Stimulated activated CD4-positive, alpha-beta T cell treated with anti-CD3 and anti-CD28 coated beads, Interleukin-2, amount 100 ng/mL, for 4 hours (primary cell): ENCODE data around the gene ANXA9.

ENCODE experiments used
- DNase-seq: peaks from one replicate; pipeline ENCODE4 v3.0.0-alpha.2; 2020; ENCODE audit warnings: low read depth

ANXA9 gene, protein sequence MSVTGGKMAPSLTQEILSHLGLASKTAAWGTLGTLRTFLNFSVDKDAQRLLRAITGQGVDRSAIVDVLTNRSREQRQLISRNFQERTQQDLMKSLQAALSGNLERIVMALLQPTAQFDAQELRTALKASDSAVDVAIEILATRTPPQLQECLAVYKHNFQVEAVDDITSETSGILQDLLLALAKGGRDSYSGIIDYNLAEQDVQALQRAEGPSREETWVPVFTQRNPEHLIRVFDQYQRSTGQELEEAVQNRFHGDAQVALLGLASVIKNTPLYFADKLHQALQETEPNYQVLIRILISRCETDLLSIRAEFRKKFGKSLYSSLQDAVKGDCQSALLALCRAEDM

DNA sequence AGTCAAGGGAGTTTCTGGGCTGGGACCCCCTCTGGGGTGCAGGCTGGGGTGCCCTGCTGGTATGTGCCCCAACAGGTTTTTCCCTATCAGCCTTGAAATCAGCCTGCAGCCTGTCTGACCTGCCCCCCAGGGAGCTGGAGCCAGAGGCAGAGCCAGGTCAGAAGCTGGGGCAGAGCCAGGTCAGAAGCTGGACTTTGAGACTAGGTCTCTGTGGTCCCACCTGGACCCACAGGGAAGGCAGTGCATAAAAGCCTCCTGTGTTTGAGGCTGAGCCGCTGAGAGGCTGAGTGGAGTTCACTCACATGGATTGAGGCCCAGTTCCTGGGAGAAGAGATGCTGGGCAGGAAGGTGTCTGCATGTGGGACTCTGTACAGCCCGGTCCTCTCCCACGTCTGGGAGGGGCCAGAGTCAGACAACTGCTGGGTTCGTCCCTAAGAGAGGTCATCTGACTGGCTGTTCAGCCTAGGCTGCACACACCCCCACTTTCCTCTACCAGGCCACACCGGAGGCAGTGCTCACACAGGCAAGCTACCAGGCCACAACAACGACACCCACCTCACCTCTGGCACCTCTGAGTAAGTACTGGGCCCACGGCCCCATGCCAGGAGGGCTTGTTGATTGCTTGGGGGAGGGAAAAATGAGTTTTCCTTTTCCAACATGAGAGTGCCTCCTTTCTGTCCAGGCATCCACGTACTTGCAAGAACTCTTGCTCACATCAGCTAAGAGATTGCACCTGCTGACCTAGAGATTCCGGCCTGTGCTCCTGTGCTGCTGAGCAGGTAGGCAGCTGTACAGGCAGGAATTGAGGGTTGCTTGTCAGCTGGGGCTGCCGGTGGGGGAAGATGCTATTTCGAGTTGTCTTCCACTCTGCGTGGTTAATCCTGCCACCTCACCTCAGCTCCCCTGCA, at the start of gene ANXA9:
Gene ANXA9, plus strand, starts transcription at position 488 of the 908 bp plus-strand sequence. CDS start 814 bp downstream, outside the sequence.
- DNase-seq = no peak

DNA sequence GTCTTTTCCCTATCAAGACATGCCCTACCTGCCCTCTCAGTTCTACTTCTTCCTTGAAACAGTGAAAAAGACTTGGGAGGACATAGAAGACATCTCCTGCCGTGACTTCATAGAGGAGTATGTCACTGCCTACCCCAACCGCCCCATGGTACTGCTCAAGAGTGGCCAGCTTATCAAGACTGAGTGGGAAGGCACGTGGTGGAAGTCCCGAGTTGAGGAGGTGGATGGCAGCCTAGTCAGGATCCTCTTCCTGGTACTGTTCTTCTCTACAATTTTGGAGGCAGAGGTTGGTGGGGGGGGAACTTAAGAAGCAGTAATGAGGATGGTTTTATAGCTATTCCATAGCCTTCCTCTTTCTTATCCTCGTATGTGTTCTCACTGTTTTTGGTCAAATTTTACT, 37.2 kb upstream of the ANXA9 start:
- DNase-seq = no peak

DNA sequence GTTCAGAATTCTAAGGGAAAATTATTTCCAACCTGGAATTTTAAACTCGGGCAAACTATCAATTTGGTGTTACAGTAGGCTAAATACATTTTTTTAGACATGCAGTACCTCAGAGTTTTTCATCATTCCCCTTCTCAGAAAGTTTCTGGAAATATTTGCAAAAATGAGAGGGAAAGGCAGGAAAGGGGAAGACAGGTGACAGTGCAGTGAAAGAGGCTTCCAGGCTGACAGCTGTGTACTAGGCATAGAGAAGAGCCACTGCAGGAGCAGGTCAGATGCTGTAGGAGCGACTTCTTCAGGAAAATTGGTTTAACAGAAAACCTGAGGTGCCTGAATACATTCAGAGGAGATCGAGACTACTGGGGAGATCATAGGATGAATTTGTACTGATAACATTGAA, 27.4 kb upstream of the ANXA9 start:
- no peak for DNase-seq

DNA sequence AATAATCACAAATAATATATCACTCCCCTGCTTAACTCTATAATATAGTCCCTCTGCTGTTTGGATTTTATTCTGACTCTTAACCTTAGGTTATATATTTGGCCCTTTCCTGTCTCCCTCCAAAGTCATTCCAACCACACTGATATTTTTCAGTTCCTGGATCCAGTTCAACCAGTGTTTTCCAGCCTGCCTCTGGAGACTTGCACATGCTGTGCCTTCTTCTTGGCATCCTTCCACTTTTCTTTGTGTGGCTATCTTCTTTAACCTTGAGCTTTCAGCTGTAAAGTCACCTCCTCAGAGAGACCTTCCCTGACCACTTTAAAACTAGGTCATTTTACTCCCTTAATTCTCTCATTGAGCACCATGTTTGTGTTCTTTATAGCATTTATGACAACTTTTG, 26.8 kb upstream of the ANXA9 start:
- no peak for DNase-seq

DNA sequence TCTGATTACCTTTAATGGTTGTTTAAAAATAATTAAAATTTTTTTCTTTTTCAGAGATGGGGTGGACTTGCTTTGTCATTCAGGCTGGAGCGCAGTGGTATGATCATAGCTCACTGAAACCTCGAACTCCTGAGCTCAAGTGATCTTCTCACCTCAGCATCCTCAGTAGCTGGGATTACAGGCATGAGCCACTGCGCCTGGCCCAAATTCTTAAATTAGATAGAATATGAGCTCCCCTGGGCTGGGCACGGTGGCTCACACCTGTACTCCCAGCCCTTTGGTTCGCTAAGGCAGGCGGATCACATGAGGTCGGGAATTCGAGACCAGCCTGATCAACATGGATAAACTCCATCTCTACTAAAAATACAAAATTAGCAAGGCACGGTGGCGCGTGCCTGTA, 24.4 kb upstream of the ANXA9 start:
- no peak for DNase-seq

DNA sequence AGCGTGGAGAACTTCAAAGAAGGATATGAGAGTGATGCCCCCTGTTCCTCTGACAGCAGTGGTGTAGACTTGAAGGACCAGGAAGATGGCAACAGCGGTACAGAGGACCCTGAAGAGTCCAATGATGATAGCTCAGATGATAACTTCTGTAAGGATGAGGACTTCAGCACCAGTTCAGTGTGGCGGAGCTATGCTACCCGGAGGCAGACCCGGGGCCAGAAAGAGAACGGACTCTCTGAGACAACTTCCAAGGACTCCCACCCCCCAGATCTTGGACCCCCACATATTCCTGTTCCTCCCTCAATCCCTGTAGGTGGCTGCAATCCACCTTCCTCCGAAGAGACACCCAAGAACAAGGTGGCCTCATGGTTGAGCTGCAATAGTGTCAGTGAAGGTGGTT, 21.4 kb upstream of the ANXA9 start:
- DNase-seq = no peak

DNA sequence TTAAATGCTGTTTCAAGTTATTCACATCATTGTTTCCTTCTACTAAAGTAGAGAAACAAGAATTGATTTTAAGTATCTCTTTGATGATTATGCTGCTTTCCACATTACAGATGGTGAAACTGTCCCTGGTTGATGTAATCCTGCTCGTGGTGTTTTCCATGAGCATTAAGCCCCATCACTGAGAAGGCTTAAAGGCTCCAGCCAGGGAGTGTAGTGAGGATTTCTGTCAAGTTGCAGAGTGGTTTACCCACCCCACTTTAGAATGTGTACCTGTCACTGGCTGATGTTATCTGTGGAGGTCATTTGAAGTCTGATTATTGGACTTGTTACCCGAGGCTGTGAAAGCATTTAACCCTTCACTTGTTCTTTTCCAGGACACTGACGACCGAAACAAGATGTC, 20.3 kb upstream of the ANXA9 start:
- no peak for DNase-seq

DNA sequence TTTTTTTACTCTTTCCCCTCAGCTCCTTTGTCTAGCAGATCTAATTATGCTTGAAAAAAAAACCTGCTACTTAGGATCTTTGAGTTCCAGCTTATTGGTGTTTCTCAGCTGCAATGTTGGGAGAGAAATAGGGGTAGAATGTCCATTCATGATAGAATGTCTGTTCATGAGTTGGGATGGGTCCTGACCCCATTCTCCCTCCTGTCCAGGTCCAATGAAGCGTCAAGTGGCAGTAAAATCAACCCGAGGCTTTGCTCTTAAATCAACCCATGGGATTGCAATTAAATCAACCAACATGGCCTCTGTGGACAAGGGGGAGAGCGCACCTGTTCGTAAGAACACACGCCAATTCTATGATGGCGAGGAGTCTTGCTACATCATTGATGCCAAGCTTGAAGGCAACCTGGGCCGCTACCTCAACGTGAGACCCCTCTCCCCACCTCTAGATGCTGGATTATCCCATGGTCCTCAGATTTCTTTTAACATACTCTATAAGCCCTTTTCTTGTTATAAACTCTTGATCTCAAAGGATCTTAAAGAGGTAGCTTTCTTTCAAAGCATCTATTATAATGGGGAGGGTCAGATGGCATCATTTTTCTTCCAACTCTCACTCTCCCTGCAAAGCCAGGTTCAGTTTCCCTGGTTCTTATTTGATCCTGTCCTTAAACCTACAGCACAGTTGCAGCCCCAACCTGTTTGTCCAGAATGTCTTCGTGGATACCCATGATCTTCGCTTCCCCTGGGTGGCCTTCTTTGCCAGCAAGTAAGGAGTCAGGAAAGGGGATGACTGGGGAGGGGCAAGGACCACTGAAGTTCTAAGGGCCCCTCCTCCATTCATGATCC, 18.6 kb upstream of the ANXA9 start:
- DNase-seq = no peak

DNA sequence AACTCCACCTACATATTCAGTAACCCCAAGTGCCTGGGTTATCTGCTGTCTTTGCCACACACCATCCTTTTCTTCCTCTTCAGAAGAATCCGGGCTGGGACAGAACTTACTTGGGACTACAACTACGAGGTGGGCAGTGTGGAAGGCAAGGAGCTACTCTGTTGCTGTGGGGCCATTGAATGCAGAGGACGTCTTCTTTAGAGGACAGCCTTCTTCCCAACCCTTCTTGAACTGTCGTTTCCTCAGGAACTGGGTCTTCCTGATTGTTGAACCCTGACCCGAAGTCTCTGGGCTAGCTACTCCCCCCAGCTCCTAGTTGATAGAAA, 18.0 kb upstream of the ANXA9 start:
- no peak for DNase-seq

DNA sequence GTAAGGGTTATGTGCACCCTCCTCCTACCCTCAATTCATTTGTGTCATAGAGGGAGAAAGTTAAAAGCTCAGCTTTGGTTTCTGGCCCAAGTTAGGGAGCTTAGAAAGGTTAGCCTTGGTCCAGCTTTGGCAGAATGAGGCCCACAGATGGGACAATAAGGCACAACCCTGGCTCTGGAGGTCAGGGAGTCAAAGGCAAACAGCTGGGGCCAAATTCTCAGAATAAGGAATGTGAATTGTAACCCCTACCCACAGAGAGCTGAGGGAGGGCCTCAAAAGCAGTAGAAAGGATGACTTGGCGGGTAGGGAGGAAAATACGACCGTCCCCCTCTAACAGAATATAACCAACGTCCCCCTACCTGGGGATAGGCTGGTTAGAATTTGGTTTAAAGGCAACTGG, 16.5 kb upstream of the ANXA9 start:
- no peak for DNase-seq

DNA sequence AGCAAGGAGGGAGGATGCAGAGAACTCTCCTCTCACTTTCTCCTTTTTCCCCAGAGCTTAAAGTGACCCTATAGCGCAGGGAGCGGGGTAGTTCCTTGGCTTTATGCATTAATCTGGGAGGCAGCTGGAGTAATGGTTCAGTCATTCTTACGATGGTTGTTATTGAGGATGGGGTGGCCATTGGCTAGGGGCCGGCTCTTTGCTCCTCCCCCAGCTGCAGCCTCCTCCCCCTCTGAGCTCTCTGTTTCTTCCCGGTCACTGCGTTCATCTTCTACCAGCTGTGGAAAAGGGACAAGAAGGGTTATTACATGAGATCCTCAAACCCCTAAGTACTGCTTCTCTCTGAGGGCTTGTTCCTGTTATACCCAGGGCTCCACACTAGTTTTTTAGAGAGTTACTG, 16.1 kb upstream of the ANXA9 start:
- no peak for DNase-seq

DNA sequence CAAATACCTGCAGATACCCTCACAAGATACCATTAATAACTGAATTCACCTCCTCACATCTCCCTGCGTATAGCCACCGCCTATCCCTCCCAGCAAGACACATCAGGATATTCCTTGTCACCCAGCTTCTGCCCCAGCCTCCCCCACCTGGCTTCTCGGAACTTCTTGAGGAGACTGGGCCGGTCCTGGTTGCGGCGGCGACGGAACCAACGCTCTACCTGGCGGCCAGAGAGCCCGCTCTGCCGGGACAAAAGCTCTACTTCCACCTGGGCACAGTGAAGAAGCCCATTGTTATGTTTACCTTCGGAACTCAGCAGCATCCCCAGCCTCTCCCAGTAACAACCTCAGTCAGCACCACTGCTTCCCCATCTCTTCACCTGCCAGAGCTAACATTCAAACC, 14.2 kb upstream of the ANXA9 start:
- no peak for DNase-seq

DNA sequence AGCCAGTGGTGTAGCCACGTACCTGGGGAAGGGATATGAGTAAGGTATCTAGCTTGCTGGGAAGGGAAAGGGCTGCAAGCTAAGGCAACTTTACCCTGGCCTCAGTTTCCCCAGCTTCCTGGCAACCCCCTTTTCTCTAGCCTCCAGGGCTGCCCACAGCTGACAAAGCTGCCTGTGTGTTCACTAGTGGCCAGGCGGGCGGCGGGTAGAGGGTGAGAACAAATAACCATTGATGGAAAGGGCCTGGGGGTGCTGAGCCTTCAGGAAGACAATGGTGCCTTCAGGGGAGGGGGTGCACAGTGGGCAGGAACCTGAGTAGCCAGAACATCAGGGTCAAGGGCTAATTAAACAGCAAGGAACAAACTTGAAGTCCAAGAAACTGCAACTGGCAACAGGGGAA, 13.6 kb upstream of the ANXA9 start:
- no peak for DNase-seq

DNA sequence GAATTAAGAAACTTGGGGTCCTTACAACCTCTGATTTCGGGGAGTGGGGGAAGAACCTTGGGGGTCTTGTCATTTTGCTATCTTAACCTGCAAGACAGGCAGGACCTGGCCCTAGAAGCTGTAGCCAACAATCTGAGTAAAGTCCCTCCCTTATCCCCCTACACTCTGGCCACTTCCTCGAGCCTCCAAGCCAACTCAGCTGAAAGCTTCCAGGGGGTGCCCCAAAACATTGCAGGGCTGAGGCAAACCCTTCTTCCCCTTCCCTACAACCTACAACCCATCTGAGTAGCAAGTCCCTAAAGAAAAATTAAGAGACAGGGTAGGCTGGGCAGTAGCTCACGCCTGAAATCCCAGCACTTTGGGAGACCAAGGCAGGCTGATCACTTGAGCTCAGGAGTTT, 12.5 kb upstream of the ANXA9 start:
- DNase-seq = no peak

DNA sequence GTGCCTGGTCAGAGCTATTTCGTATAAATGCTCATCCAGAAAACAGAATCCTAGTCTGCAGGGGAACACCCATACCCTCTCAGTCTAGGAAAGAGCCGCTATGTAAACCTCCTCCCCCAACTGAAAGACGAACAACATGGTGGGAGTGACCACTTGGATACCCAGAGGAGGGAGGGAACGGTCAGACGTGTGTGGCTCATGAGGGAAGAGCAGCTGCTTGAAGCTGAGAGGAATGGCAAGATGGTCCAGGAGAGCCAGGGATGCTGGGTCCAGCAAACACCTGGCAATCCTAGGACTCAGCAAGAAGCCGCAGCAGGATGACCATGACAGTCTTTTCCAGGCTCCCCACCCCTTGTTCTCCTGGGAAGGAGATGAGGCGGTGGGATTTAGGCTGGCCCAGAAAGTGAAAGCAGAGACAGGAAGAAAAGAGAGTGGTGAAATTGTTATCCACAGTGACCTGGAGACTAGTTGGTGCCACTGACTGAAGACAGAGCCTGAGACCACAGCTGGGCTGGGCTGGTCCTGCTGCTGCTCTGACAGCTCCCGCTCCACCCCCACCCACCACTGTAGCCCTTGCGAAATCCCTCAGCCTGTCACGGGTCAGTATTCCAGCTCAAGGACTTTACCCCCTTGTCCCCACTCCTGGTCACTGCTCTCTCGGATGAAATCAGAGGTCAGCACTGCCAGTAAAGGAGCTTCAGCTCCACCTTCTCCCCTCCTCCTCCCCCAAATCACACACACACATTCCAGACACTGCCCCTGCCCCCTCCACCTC, 11.1 kb upstream of the ANXA9 start:
- no peak for DNase-seq

DNA sequence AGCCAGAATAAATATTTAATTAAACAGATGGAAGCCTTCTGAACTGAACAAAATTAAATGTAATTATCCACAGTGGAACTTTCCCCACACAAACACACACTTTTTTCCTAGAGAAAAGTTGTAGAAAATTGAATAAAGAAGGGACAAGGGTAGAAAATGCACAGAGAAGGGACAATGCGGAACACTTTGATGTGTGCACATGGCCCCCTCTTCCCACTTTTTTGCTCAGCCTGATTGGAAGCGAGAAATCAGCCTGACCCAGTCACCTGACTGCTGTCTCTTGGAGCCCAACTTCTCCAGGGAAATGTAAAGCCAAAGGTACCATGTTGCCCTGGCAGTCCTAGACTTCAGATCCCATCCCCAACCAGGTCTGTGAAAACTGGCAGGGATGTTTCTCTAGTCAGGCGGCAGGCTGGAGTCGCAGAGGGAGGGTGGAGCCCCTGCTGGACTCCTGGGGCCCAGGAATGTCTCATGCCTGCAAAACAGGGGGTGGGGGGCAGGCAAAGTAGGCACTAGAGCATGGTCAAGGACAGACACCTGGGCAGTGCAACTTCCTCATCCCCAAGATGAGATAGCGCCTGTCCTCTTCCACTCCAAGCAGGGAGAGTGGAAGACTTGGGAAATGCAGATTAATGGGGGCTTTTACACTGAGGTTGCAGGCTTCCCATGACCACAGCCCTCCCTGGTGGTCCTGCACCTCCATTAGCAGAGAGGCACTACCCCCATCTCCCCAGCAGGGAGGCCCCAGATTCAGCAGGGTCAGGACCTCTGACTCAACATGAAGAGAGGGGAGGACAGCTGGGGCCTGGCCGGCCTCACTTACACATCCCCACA, 10.3 kb upstream of the ANXA9 start:
- DNase-seq = no peak

DNA sequence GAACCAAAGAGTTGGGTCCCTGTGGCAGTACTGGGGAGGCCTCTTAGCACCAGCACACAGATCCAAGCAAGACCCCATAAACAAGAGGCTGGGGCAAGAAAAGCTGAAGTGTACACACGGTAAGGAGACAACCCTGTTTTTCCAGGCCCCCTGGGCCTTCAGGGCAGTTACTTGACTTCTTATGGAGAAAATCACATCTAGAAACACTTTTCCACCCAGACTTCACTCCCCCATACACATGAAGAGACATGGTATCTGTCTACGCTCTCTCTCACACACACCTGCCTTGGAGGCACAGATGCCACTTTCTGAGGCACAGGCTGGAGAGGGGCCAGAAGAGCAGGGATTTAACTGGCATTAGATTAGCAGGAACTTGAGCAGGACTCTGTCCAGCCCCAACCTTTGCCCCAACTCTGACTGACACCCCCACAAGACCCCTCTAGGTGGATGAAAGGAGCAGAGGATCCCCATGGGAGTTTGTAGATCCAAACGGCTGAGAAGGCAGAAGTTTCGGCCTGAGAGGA, 9.6 kb upstream of the ANXA9 start:
- DNase-seq = no peak

DNA sequence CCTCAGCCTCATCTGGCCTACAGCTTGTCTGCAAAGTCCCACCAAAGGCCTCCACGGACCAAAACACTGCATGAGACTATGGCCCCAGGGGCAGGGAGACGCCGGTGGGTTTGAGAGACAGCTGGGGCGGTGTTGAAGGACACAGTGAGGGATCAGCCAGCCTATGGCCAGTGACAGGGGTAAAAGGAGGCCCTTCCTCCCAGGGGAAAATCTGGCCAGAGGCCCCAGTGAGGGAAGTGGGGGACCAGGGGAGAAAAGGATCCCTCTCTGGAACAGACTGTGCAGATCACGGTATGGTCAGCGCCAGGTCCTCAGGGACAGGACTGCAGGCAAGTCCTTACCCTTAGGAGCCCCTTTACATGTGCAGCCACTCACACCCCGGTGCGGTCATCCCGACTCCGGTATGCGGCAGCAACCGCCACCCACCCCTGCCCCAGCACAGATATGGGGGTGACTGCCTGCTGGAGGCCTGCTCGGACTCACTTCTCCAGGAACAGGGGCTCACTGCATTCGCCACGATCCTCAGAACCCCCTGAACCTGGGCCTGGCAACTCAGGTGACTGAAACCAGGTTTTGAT, 8.7 kb upstream of the ANXA9 start:
- no peak for DNase-seq

DNA sequence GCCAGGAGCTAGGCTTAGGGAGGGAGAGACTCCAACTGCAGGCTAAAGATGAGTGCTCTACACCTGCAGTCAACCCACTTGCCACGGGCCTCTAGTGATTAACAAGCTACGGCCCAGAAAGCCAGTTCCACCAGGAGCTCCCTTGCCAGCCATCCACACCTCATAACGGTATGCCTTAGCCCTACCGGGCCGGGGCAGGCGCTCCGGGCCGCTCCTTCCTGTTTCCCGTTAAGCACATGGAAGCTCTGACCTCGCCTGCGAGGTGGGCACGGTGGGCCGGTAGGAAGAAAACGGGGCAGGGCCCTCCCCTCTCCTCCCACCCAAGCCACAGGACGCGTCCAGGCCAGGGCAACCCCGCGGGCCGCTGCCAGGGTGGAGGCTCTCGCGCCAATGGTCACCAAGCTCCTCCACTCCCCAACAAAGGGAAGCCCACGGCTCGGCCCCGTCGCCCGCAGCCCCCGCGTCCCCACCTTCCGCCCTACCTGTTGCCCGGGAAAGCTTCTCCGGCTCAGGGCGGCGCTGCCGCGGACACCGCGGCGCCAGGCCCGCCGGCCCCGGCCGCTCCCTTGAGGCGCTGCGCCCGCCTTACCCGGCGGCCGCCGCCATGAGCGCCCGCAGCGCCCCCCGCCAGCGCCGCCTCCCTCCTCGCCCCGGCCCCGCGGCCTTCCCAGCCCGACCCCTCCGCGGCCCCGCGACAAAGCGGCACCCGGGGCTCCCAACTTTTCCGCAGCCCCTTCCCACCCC, 8.1 kb upstream of the ANXA9 start:
- peak; percentile 23 for DNase-seq
